MG63 (cell line): ENCODE data around the gene IFITM10. TPM values are rescaled to one million over a fixed set of nuclear protein-coding genes. Genes with fewer than 3 reads are reported as not detected.
A peak's percentile ranks its signal among the peaks of the same experiment; 100 is the strongest.

Source experiments
- DNase-seq: peaks from one replicate; pipeline ENCODE4 v3.0.0-alpha.2; 2020
- H3K27me3 ChIP-seq: fragments of 250-450 bp; sonication (Bioruptor Pico); 2 replicates; pipeline ENCODE4 v1.5.1; 2020; ENCODE audit warnings: mild to moderate bottlenecking, moderate library complexity
- H3K36me3 ChIP-seq: fragments of 250-450 bp; sonication (Bioruptor Pico); 2 replicates; pipeline ENCODE4 v1.5.1; 2020; ENCODE audit warnings: mild to moderate bottlenecking, moderate library complexity
- H3K4me3 ChIP-seq: fragments of 250-450 bp; sonication (Bioruptor Pico); 2 replicates; pipeline ENCODE4 v1.5.1; 2020; ENCODE audit warnings: mild to moderate bottlenecking, moderate library complexity
- H3K9me3 ChIP-seq: fragments of 250-450 bp; sonication (Bioruptor Pico); 2 replicates; pipeline ENCODE4 v1.5.1; 2020; ENCODE audit warnings: mild to moderate bottlenecking, moderate library complexity
- total RNA-seq: library from RNA; depleted of rRNA; stranded (reverse); fragments of >200 nt; shearing (Covaris generic); gene quantifications from 2 replicates; pipeline ENCODE4 v1.2.3, GENCODE V29; 2014; ENCODE audit warnings: low replicate concordance

The IFITM10 gene
- total RNA-seq, 1 experiment from 2014 or later: 0.03 TPM

- H3K36me3 ChIP-seq: no peaks in the 10 kb centered on the region
- no peak overlapping the region for H3K4me3 ChIP-seq
- no peaks in the 10 kb centered on the region for H3K27me3 ChIP-seq
- DNase-seq: no peak
- no peaks in the 10 kb centered on the region for H3K9me3 ChIP-seq
Measured at GRCh38 chr11:1779806-1780699, 29.7 kb upstream of the IFITM10 start.

GRCh38 chr11:1779034-1779805 lies 28.8 kb upstream of the IFITM10 start:
- no peak for DNase-seq
- Histone ChIP-seq H3K4me3 (no peak overlapping the region), H3K27me3 (no peaks in the 10 kb centered on the region), H3K9me3 (no peaks in the 10 kb centered on the region), H3K36me3 (no peaks in the 10 kb centered on the region)

- Histone ChIP-seq H3K27me3 (no peaks in the 10 kb centered on the region), H3K4me3 (no peak overlapping the region), H3K36me3 (no peaks in the 10 kb centered on the region), H3K9me3 (no peaks in the 10 kb centered on the region)
- no peak for DNase-seq
Measured at GRCh38 chr11:1778141-1778911, 27.9 kb upstream of the IFITM10 start.

- Histone ChIP-seq H3K36me3 (no peaks in the 10 kb centered on the region), H3K9me3 (no peaks in the 10 kb centered on the region), H3K4me3 (no peak overlapping the region), H3K27me3 (no peaks in the 10 kb centered on the region)
- no peak for DNase-seq
Measured at GRCh38 chr11:1777737-1778136, 27.3 kb upstream of the IFITM10 start.

- no peaks in the 10 kb centered on the region for H3K27me3 ChIP-seq
- H3K9me3 ChIP-seq: no peaks in the 10 kb centered on the region
- no peak for DNase-seq
Measured at GRCh38 chr11:1776944-1777715, 26.7 kb upstream of the IFITM10 start.

GRCh38 chr11:1776331-1776851 lies 26.0 kb upstream of the IFITM10 start:
- no peak for DNase-seq
- H3K4me3 ChIP-seq: no peak overlapping the region
- H3K36me3 ChIP-seq: no peaks in the 10 kb centered on the region
- no peaks in the 10 kb centered on the region for H3K27me3 ChIP-seq
- H3K9me3 ChIP-seq: no peaks in the 10 kb centered on the region

More at GRCh38 chr11:1776944-1777715, 26.7 kb upstream of the IFITM10 start:
- H3K4me3 ChIP-seq: no peak overlapping the region
- H3K36me3 ChIP-seq: no peaks in the 10 kb centered on the region

- H3K4me3 ChIP-seq: no peak overlapping the region
- no peaks in the 10 kb centered on the region for H3K27me3 ChIP-seq
- no peak for DNase-seq
- no peaks in the 10 kb centered on the region for H3K36me3 ChIP-seq
- no peaks in the 10 kb centered on the region for H3K9me3 ChIP-seq
Measured at GRCh38 chr11:1774886-1775285, 24.5 kb upstream of the IFITM10 start.

GRCh38 chr11:1773994-1774550 lies 23.7 kb upstream of the IFITM10 start:
- Histone ChIP-seq H3K36me3 (no peaks in the 10 kb centered on the region), H3K27me3 (no peaks in the 10 kb centered on the region), H3K4me3 (no peak overlapping the region), H3K9me3 (no peaks in the 10 kb centered on the region)
- DNase-seq: no peak

GRCh38 chr11:1773131-1773993 lies 23.0 kb upstream of the IFITM10 start:
- Histone ChIP-seq H3K9me3 (no peaks in the 10 kb centered on the region), H3K36me3 (no peaks in the 10 kb centered on the region), H3K27me3 (no peaks in the 10 kb centered on the region), H3K4me3 (no peak overlapping the region)
- DNase-seq: no peak

- H3K36me3 ChIP-seq: no peaks in the 10 kb centered on the region
- no peaks in the 10 kb centered on the region for H3K9me3 ChIP-seq
- H3K4me3 ChIP-seq: no peak overlapping the region
- H3K27me3 ChIP-seq: no peaks in the 10 kb centered on the region
- DNase-seq: peak; percentile 93
Measured at GRCh38 chr11:1772270-1773130, 22.1 kb upstream of the IFITM10 start.

- Histone ChIP-seq H3K9me3 (no peaks in the 10 kb centered on the region), H3K4me3 (no peak overlapping the region), H3K27me3 (no peaks in the 10 kb centered on the region), H3K36me3 (no peaks in the 10 kb centered on the region)
- no peak for DNase-seq
Measured at GRCh38 chr11:1771700-1772099, 21.3 kb upstream of the IFITM10 start.

- no peak for DNase-seq
- Histone ChIP-seq H3K4me3 (no peak overlapping the region), H3K9me3 (no peaks in the 10 kb centered on the region), H3K27me3 (no peaks in the 10 kb centered on the region), H3K36me3 (no peaks in the 10 kb centered on the region)
Measured at GRCh38 chr11:1771273-1771672, 20.9 kb upstream of the IFITM10 start.

GRCh38 chr11:1770528-1770927 lies 20.1 kb upstream of the IFITM10 start:
- no peaks in the 10 kb centered on the region for H3K36me3 ChIP-seq
- no peaks in the 10 kb centered on the region for H3K9me3 ChIP-seq
- DNase-seq: no peak
- H3K27me3 ChIP-seq: no peaks in the 10 kb centered on the region
- no peak overlapping the region for H3K4me3 ChIP-seq

GRCh38 chr11:1770061-1770460 lies 19.7 kb upstream of the IFITM10 start:
- Histone ChIP-seq H3K36me3 (no peaks in the 10 kb centered on the region), H3K9me3 (no peaks in the 10 kb centered on the region), H3K4me3 (no peak overlapping the region), H3K27me3 (no peaks in the 10 kb centered on the region)
- no peak for DNase-seq
